Stimulated activated CD4-positive, alpha-beta T cell treated with anti-CD3 and anti-CD28 coated beads, TNF-alpha, amount 100 ng/mL, for 1 hour (primary cell): Measurements from ENCODE around the gene STON2.

Source experiments
- DNase-seq, 3 donors: peaks; one replicate each; pipeline ENCODE4 v3.0.0-alpha.2; 2020; ENCODE audit warnings: low read depth in 3 of 3, low spot score in 1 of 3

The STON2 gene

DNA sequence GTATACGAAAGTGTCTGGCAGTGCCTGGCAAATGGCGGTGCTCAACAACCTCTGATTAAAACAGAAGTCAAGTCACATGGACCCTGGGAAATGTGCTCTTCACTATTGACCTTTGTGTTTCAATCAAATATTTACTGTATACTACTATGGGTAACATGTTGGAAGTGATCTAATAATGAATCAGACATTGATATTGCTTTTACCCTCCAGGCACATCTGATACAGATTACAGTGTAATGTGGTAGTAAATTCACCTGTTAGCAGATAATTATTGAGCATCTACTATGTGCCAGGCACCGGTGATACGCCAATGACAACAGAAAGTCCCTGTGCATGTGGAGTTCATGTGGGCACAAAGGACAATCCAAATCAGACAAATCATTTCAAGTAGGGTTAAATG, 63.1 kb downstream of the STON2 start:
- no peak for DNase-seq

DNA sequence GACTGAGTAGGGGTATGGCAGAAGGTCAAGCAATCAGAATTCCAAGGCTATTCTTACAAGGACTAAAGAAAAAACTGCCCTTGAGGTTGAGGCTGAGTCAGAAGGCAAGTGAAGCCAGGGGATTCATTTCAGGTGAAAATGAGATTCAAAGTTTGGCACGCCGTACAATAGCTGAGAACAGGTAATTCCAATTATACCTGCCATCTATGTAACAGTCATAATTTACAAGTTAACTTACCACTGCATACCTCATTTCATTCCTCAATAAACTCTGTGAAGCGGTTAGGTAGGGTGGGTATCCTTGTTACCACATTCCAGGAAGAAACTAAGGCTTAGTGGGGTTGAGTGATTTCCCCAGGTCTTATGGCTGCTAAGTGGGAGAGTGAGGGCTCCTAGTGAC, 64.1 kb downstream of the STON2 start:
- no peak for DNase-seq

DNA sequence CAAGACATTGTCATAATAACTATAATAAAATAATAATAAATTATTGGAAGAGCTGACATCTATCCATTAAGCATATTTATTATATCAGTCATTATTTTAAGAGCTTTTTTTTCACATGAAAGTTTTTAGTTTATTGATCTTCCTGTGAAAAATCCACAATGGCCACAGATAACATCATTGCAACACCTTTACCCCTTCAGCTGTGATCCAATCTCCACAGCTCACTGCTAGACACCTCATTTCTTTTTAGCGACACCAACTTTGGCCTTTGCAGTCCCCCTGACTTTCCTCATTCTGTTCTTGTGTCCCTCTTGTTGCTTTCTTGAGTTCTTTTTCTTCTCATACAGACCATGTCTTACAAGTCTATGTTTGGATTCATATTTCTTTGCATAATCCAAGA, 67.4 kb downstream of the STON2 start:
- DNase-seq = no peak

DNA sequence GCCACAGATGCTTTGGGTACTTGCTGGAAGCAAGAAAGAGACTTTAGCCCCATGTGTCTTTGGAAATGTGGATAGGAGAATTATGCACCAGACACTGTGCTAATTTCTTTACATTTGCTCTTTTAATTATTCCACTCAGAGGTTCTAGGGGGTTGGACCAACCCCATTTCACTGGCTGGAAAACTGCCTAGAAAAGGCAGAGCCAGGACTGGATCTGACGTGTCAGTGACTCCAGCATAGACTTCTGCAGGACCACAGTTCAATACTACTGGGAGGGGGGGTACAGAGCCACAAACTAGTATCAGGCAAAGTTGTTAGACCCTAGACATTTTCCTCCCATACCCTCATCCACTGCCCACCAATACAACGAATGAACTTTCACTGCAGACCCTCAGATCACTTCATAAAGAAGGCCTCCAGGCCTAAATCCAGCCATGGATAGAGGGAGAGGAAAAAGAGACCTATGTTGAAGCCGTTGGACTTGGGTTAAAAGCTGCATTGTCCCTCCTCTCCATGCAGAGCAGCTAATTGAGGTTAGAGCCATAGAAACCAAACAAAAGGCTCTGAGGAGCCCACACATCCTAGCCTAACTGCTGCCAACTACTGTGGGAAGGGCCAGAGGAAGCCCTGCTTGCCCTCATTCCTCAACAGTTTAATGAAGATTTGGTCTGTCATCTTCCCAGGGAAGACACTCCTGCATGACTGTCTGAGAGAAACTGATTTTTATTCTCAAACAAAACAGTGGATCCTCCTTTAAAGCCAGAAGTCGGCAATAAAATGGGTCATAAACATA, 68.7 kb downstream of the STON2 start:
- no peak for DNase-seq

DNA sequence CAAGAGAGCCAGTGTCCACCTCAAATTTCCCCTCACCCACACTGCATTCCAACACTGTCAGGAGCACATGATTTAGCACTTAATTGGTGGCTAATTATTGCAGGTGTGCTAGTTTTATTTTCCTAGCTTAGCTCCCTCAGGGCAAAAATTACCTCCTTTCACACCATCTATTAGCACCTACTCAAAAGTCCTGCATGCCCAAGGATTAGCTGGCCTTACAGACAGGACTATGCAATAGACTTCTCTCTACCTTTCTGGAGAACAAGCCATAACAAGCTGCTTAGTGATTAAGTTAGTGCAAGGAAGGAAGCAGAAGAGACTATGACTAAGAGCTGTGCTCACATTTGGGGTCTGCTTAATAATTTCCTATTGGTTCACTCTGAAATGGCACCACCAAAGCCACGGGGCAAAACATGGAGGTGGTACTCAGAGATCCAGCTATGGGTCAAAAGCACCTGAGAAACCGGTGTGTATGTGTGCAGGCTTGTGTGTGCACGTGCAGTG, 69.5 kb downstream of the STON2 start:
- DNase-seq = no peak

DNA sequence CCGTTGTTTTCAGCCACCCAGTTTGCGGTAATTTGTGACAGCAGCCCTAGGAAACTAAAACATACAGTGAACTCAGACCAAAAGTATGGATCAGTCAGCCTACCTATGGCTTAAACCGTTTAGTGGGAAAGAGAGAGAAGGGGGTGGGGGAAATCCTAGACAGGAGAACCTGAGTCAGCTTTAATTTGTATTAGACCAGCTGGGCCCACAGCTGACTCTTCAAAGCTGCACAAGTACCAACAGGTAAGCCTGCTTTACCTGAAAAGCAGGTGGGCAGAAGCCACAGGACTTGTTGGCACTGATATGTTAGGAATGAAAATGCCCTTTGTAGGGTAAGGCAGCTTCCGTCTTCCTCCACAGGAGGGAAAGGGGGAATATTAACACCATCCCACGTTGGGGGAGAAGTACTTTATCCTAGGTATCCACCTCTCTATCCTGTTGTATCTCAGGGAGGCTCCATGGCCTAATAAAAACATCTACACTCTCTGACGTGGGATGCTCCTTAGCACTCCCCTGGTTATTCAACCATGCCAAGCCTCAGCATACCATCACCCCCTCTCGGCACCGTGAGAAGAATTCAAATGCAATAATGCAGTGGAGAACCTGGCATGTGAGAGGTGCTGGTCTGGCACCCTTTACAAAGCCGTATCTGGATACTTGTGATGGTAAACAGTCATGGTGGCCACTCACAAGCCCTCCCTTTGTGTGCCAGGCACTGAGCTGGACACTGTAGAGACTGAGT, 70.3 kb downstream of the STON2 start:
- DNase-seq = no peak

DNA sequence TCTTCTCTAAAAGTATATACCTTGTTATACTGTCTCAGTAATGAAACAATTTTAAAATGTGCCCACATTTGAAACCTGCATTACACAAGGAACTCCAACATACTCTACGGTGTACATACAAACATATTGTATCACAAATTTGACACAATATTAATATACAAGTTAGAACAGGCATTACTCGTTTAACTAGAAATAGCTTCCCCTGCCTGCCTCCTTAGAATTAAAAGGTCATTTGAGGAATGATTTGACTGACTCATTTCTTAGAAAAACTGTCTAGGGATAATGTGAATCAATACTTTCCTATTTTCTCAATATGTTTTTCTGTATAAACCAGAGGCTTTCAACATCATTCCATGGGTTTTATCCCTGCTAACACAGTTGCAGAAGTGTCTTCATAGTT, 73.7 kb downstream of the STON2 start:
- no peak for DNase-seq

DNA sequence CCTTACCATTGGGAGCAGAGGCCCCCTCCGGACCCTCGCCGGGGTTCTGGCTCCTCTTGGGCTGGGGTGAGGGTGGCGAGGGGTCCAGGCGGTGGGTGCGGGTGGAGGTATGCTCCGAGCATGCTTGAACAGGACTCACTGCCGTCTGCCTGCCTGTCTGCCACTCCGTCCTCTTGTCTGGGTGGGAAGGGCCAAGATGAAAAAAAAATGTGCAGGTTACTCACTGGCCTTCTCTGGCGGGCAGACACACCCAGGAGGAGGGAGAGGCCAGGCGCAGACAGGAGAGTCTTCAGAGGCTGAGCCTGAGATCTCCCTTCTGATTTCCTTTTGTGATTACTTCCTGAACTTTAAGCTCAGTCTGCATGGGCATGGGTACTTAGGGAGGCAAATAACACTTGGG, 76.1 kb downstream of the STON2 start:
- no peak for DNase-seq

DNA sequence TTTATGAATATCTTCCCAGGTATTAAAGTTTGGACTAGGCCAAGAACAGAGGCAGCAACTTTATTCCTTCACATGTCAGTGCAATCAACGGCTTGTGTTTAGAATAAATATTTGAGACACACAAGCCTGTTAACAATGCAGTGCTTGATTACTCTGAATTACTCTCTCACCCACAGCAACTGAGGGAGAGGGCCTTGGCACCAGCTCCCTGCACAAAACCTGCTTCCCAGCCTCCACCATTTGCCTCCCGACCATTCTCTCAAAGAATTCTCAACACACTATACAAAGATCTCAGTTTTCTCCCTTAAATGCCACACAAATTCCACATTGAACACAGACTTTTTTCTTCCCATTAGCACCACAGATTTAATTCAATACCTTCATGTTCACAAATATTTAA, 77.0 kb downstream of the STON2 start:
- DNase-seq = no peak

DNA sequence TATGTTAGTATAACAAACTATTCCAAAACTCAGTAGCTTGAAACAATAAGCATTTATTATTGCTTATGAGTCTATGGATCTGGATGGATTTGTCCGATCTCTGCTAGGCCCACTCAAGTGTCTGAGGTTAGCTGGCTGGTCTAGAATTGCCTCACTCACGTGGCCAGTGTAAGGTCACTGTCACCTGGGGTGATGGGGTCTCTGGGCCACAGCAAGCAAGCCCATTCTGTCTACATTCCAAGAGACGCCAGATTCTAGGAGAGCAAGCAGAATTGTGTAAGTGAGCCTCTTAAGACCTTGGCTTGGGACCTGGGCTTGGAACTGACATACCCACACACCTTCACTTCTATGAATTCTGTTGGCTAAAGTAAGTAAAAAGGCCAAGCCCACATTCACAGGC, 80.2 kb downstream of the STON2 start:
- no peak for DNase-seq

DNA sequence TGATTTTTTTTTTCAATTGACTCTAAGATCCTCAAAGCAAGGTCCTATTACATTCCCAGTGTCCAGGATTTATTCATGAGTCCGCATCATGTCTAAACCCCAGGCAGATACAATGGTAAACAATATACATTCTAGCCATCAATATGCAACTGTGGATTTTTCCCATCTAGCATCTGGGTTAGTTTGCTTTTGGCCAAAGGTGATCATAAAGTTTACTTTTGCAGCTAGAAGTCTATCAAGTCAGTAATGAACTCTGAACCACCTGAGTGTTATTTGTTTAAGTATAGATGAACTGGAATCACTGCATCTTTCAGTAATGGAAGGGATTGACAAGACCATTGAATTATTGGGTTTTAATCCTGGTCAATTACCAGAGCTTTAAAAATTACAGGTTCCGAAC, 80.8 kb downstream of the STON2 start:
- no peak for DNase-seq

DNA sequence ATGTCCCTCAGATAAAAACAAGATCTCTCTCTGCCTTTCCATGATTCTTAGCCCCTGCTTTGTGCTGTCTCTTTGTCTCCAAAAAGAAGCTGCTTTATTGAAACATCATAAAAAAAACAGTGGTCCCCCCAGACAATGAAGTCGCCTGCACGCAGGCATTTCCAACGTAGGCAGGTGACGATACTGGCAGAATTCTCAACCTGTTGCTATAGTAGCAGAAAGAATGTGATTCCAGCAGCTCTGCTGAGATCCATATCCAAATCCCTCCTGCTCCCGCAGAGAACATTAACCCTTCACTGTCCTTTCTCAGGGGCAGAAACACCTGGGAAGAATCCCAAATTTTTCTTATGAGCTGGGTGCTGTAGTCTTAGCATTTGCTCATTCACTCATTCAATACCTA, 84.8 kb downstream of the STON2 start:
- DNase-seq = no peak

DNA sequence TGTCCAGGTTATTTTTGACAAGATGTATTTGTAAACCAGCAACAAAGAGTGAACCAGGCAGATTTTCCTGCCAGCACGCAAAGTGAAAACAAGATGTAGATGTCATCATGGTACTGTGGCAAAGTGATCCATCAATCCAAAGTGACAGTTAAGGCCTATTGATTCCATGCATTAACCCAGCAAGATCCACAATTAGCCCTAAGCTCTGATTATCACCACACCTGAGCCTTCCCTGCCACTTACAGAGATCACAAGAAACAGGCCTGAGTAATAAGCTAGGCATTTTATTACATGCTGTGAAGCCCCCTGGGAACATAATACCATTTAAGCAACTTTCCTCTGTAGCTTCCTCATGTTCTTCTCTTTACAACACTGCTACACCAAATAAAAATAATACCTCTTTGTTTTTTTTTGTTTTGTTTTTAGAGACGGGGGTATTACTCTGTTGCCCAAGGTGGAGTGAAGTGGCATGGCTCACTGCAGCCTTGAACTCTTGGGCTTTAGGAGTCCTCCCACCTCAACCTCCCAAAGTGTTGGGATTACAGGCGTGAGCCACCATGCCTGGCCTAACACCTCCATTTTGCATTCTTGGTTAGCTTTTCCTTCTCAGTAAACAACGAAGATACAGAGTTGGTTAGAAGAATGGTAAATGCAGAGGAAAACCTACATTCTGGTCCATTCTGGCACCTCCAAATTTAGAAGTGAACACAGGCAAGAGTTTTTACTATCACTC, 85.5 kb downstream of the STON2 start:
- DNase-seq = no peak

DNA sequence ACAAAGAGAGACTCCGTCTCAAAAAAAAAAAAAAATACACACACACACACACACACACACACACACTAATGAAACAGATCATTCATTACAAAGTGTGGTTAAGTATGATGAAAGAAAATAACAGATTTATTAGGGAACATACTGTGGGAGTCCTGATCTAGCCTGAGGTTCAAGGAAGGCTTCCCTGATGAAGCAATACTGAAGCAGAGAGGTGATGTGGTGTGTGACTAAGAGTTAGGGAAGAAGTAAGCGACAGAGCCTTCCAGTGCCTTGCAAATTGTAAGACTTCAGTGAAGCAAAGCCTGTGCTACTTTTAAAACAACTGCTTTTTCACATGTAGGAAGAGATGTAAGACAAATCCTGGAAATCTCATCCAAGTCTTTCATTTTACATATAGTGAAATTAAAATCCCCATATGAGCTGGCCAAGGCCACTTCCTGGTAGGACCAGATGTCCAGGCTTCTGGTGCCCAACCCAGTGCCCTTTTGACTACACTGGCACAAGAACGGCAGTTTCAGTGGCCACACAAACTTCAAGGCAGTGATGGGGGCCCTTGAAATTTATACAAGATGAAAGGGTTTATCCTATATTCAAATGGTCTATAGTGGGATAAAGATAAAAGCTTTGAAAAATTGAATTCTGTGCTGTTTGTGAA, 86.2 kb downstream of the STON2 start:
- DNase-seq = no peak

DNA sequence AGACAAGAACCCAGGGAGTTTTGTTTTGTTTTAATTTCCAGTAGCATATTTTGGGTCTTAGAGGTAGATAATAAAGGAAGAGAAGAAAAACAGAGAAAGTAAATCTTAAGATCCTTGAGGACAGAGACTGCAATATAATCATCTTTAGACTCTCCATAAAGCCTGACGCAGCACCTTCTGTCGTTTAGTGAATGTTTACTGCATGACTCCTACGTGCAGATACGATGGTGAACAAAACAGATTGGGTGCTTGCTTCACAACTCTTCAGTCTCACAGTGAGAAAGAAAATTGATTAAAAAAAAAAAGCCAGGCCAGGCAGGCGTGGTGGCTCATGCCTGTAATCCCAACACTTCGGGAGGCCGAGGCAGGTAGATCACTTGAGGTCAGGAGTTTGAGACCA, 86.9 kb downstream of the STON2 start:
- no peak for DNase-seq

DNA sequence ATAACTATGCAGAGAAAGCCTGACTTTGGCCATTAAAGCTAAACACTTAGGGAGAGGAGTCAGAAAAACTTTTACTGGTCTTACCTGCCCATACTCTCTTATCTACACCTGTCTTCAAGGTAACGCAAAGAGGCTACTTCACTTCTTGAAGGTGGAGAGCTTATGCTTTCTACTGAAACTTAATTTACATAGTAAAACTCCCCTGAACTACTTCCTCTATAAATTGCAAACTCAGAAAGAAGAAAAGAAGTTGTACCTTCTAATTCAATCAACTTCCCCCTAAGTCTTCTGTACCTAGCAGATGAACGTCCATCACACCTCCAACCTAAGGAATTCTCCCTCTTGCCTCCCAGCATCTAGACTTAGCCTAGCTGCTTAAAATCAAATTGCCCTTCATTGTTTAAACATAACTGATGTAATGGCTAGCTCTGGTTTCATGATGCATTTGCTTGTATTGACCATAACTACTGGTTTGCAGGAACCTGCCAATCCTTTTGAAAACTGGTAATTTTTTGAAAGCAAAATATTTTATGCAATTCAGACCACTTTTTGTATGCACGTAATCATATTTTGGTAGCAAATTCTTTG, 87.7 kb downstream of the STON2 start:
- DNase-seq = no peak

DNA sequence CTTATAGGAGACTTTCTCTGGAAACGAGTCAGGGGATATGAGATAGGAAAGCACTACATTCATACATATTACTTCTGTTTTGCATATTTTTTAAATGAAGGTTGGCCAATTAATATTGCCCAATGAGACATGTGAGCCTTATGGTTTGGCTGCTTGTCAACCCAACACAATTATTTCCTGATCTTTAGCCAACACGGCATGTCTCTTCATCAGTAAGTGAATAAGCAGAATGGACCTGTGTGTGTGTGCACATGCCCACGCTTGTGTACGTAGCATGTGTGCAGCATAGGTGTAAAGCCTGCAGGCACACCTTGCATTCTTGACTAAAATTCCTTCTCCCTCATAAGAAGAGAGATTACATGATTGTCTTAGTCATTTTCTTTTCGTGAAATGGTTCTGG, 88.3 kb downstream of the STON2 start:
- DNase-seq = no peak

DNA sequence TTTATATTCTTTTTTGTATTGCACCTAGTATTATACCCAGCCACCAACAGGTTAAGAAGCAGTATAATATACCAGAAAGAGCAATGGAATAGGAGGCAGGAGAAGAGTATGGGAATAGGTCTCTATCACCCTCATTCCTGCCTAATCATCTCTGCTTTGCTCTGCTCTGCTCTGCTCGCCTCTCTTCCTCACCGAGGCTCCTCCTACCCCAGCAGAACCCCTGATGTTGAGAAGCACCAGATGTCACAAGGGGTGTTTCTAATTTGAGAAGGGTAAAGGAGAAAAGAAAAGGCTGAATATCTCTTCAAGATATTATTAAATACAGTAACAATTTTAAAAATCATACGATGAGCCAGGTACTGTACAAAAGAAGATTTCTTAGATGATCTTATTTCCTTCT, 89.0 kb downstream of the STON2 start:
- no peak for DNase-seq

DNA sequence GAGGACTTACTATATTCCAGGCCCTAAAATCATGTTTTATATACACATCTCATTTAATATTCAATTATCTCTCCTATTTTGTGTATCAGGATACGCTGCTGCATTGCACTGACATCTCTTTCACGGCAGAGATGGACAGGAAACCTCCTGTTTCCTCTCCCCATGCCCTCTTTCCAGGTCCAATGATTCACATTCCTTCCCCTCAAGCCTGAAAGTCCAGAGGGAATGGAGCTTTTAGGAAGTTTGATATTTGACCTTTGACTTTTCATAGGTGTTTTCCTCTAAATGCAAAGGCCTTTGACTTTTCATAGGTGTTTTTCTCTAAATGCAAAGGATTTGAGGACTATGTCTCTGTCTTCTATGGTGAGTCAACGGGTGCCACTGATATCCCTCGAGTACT, 89.5 kb downstream of the STON2 start:
- no peak for DNase-seq

DNA sequence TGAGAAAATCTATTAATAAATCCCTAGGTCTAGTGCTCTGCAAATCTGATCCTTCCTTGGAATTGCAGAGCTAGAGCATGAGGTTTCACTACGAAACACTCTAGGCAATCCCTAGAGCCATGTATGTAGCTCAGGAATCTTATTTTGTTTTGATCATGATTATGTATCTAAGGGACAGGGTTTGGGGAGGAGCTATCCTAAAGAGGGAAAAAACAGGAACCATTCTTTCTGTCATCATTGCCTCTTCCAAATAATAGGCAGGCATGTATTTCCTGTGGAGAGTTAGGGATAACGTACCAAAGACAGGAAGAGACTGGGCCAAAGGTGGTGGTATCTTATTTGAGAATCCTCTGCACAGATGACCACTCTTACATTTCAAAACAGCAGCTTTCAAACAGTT, 90.6 kb downstream of the STON2 start:
- DNase-seq = no peak

DNA sequence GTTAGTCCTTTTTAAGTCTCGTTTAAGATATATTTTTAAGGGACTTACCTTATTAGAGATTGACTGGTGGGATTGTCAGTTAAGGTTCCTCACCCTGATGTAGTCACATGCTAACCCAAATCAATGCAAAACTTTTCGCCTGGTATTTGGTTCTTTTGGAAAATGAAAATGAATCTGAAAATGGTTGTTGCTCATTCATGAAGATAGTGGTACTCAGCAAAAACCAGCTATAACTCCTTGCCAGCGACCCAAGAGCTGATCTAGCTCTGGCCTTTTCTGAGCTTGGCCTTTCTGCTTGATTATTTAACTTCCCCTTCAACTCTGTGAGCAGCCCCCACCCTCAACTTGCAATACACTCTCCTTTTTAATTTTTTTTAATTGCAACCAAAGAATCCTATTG, 94.4 kb downstream of the STON2 start:
- DNase-seq = no peak
